GM18499 (cell line): ENCODE measurements around the gene CASKIN1.

Experiments
- ATAC-seq: cut with Tn5 transposase; IDR thresholded peaks from one replicate; pipeline ENCODE4 v1.9.1; 2021; ENCODE audit warnings: moderate number of reproducible peaks; ENCODE audit not compliant: insufficient read depth, unreplicated experiment

CASKIN1 gene

GRCh38 chr16:2160915-2161551, 35.4 kb downstream of the CASKIN1 start:
- ATAC-seq, result no peak

- ATAC-seq, result no peak
Observed at GRCh38 chr16:2159175-2159838, 37.1 kb downstream of the CASKIN1 start.

DNA sequence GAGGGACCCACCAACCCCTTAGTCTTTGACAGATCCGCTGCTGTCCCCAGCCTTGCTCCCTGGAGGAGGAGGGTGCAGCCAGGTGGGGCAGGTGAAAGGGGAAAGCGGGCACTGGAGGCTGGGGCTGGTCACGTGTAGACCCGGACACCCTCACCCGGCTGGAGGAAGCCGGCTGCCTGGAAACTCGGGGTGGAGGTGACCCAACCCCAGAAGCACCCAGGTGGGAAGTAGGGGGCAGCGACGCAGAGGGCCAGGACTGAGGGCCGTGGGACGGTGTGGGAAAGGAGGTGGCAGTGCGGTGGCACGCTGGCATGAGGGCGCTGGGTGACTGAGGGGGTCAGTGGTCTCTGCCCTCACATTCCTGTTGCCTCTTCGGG, 38.2 kb downstream of the CASKIN1 start:
- no peak for ATAC-seq

- ATAC-seq, result no peak
Observed at GRCh38 chr16:2157480-2158261, 38.7 kb downstream of the CASKIN1 start.

DNA sequence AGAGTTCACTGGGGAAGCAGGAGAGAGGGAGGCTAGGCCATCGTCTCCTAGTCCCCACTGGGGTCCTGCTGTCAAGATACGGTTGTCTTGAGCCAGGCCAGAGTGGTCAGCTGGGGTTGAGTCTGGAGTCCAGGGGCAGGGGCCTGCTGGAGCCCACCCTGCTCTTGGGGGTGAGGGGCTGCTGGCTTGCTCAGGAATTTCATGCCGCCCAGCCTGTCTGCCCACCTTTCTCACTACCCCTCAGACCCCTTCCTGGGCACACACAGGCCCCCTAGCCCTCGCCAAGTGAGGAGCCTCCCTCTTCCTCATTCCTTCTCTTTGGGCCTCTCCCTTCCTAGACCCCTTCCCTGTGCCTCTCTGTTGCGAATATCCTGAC, 39.6 kb downstream of the CASKIN1 start:
- no peak for ATAC-seq

DNA sequence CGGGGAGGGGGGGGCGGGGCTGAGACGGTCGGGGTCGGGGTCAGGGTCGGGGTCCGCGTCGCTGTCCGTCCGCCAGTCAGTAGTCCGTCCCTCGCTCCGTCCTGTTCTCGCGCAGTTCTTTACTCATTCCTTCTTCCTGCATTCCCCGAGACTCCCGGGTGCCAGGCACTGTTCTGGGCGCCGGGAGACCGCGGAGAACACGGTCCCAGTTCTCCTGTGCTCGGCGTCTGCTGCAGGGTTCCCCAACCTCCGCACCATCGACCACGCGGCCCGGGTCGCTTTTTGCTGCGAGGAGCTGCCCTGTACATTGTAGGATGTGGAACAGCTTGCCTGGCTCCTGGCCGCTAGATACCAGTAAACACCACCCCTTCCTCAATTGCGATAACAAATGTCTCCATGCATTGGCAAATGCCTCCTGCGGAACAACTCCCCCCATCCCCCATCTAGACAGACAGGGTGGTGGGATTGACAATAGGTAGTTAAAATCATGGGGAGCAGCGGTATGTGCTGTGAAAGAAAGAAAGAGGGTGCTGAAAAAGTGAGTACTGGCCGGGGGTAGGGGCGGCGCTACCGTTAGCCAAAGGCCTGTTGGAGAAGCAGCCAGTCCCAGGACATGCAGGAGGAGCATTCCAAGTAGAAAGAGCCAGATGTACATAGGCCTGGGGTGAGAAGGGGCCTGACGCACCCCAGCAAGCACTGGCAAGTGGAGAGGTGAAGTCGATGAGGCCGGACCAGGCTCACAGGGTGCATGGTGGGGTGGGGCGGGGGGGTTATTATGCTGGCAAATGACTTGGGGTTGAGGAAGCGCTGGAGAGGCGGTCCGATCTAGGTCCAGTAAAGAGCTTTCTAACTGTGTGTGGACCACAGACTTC, 40.2 kb downstream of the CASKIN1 start:
- no peak for ATAC-seq

GRCh38 chr16:2155091-2155950, 41.1 kb downstream of the CASKIN1 start, which contains the start of gene TRAF7:
TRAF7 (plus strand) TSS chr16:2155782; CDS start chr16:2163921, 8,139 bp downstream.
- ATAC-seq, result peak; percentile 70

GRCh38 chr16:2154533-2155090, 41.8 kb downstream of the CASKIN1 start:
- no peak for ATAC-seq

- ATAC-seq, result no peak
Observed at GRCh38 chr16:2152695-2153506, 43.5 kb downstream of the CASKIN1 start.

GRCh38 chr16:2151188-2152091, 45.0 kb downstream of the CASKIN1 start:
- ATAC-seq, result no peak

DNA sequence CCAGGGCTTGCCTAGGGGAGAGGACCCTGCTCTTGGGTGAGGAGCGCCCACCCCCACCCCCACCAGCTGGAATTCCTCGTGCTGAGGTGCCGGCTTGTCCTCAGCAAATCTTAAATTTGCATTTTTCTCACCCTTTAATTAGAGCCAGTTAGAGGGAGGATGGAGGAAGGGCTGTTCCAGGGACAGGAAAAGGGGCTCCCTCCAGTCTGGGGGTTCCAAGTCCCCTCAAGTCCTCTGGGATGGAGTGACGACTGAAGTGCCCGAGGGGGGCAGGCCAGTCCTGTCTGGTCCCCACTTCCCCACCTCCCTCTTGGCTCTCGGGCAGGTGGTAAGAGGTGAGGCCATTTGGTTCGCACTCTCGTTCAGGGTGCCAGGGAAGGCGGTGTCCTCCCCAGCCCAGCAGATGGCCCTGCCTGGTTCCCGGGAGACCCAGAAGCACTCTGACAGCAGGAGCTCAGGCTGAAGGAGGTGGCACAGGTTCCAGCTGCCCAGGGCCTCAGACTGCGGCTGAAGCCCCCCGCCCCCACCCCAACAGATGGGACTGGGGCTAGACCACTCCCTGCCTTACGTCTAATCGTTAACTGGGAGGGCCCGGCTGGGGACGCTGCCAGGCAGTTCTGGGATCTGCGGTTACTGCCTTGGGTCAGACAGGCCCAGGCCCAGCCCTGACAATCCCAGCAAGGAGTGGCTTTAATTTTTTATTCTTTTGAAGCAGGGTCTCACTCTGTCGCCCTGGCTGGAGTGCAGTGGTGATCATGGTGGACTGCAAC, 45.8 kb downstream of the CASKIN1 start:
- ATAC-seq, result no peak

DNA sequence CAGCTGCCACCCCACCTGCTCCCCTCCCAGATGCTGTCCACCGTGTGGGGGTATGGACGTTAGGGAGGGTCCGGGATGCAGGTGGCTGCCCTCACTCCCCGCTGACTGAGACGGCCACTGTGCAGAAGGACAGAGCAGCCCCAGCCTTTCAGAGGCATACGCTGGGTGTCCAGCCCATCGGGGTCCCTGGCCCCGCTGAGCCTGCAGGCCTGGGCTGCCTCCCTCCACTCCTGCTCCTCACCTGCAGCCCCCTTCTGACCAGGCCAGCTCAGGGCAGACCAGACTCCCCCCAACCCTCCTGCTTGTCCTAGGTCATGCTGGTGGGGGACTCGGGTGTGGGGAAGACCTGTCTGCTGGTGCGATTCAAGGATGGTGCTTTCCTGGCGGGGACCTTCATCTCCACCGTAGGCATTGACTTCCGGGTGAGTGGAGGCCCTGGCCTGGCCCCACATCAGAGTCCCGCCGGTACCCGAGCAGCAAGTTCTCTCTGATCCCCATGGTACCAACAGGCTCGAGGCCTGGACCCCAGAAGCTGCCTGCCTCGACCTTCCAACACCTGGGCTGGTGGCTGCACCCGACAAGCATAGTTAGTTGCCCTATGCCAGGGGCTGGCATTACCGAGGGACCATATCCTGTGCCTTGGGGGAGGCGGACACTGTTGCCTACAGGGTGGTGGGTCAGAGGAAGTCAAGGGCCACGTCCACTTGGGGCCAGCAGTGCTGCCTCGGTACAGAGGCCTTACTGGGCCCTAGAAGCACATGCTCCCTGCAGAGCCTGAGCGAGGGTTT, 46.6 kb downstream of the CASKIN1 start:
- no peak for ATAC-seq

DNA sequence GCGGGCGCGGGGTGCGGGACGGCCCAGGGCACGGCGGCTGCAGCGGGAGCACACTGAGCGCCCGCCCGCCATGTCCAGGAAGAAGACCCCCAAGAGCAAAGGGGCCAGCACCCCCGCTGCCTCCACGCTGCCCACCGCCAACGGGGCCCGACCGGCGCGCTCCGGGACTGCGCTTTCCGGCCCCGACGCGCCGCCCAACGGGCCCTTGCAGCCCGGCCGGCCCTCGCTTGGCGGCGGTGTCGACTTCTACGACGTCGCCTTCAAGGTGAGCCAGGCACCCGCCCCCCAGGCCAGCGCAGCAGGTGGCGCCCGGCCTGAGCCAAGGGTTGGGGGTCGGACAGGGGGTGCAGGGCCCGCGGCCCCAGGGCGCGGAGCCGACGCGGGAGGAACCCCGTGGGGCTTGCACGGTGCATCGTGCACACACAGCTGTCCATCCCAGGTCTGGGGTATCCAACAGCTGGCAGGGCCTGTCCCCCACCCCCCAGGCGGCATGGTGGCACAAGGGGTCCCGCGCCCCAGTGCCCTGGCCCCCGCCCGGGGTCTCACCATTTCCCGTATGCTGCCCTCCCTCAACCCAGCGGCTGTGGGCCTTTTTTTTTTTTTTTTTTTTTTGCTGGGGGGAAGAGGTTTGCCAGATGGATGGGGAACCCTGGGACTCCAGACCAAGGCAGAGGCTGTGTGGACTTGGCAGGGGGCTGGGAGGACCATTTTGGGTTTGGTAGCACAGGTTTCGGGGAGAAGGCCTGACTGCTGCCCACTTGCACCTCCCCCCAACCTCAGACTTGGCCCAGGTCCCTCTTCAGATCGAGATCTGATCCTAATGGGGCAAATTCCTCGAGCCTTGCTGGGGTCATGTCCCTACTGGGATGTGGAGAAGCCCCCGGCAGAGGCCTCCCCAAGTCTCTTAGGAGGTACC, 47.4 kb downstream of the CASKIN1 start:
- no peak for ATAC-seq

- ATAC-seq, result no peak
Observed at GRCh38 chr16:2147981-2148671, 48.3 kb downstream of the CASKIN1 start, which contains the start of gene RAB26. RAB26 (plus strand) TSS chr16:2148625; CDS start chr16:2148784, 159 bp downstream.
